ENCODE measurements around the gene FGF11.
"Not testable (repeated sequence)": the region's sequence is repeated elsewhere in the genome, so short reads cannot be mapped to it uniquely, and the experiment has no call there.

FGF11 gene

GRCh38 chr17:7462474-7463371, 23.4 kb downstream of the FGF11 start:
- no peak for DNase-seq

DNA sequence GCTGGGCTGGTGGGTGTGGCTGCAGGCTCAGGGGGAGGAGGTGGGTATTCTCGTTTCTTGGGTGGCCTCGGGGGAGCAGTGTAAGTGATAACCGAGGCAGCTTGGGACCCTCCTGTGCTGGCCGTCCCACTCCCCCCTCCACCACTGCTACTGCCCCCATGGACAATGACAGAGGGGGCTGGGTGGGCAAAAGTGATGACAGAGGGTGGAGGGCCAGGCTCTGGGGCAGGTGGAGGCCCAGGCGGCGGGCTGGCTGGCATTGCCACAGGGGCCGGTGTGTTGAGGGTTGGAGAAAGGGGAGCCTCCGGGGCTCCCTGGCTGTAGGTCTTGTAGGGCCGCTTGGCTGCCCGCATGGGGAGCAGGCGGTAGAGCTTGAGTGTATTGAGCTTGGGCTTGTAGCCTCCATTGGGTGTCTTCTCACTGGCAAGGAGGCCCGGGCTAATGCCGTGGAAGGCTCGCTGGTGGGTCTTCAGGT, 24.1 kb downstream of the FGF11 start:
- no peak for DNase-seq

DNA sequence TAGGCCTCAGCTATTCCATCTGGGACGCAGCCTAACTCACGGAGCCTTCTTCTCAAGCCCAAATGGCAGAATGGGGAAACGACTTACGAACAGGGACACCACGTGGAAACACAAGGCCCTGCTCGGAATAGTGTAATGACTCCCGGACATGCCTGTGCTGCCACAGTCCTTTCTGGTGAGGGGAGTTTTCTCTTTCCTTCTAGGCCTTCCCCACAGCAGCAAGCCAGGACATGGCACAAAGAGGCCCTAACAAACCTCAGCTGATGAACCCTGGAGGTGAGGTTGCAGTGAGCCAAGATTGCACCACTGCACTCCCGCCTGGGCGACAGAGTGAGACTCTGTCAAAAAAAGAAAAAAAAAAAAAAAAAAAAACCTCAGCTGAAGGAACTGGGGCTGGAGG, 24.8 kb downstream of the FGF11 start:
- DNase-seq, result no peak

GRCh38 chr17:7465597-7466275, 26.4 kb downstream of the FGF11 start:
- DNase-seq, result no peak

DNA sequence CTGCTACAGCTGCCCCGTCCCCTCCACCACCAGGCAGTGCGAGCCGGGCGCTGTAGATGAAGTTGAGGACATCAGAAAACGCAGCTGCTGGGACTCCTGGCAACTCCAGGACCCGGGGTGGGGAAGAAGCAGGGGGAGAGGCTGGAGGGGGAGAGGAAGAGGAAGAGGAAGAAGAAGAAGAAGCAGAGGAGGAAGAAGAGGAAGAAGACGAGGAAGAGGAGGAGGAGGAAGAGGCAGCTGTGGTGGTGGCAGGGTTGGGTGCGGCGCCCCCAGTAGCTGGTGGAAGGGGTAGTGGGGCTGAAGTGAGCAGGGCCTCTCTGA, 27.0 kb downstream of the FGF11 start:
- DNase-seq, result no peak

DNA sequence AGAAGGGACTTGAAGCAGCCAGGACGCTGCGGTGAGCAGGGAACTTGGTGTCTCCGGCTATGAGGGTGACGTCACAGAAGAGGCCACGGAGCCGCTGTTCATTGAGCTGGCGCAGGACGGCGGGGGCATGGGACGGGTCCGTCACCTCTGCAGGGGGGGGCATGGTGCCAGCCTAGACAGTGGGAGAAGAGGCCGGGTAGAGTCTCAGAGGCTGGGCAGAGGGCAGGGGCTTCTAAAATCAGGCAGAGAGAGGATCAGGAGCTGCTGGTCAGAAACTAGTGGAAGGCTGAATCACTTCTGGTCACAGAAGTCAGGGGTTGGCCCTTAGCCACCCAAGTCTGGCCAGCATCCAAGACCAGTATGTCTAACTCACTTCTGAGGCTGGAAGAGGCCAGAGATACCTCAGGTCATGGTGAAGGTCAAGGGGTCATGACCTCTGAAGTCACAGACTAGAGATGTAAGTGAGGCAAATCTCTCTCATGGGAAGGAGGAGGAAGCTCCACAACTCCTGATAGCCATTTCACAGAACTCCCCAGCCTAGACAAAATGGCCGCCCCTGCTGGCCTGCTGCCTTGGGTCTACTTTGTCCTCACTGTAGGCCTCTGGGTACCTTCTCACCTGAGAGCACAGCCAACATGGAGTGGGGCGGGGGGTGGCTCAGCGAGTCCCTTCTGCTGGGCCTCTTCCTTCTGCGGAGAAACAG, 27.5 kb downstream of the FGF11 start:
- DNase-seq, result no peak

DNA sequence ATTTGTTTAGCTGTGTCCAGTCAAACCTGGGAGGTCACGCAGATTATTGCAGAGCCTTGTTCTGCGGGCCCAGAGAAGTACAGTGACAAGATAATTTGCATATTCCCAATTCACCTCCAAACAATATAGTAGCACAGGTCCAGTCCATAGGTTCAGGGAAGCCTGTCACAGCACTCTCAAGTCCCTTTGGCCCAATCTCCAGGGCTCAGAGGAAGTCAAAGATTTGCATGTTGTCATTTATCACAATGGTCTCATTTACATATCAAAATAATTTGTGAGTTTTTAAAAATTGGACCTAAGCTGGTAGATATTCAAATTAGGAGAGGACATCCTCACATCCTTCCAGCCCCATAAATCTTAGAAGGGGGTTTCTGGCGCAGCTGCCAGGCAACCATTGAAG, 28.2 kb downstream of the FGF11 start:
- no peak for DNase-seq

GRCh38 chr17:7468290-7468689, 29.0 kb downstream of the FGF11 start:
- DNase-seq, result no peak

GRCh38 chr17:7468804-7469389, 29.6 kb downstream of the FGF11 start:
- no peak for DNase-seq

GRCh38 chr17:7469843-7470242, 30.5 kb downstream of the FGF11 start:
- not testable (repeated sequence) for DNase-seq

- not testable (repeated sequence) for DNase-seq
These were observed 31.2 kb downstream of the FGF11 start for GRCh38 chr17:7470457-7470973.

- no peak for DNase-seq
These were observed 32.4 kb downstream of the FGF11 start for GRCh38 chr17:7471729-7472128.

GRCh38 chr17:7474767-7475166, 35.5 kb downstream of the FGF11 start:
- not testable (repeated sequence) for DNase-seq

GRCh38 chr17:7475764-7476422, 36.6 kb downstream of the FGF11 start:
- no peak for DNase-seq

DNA sequence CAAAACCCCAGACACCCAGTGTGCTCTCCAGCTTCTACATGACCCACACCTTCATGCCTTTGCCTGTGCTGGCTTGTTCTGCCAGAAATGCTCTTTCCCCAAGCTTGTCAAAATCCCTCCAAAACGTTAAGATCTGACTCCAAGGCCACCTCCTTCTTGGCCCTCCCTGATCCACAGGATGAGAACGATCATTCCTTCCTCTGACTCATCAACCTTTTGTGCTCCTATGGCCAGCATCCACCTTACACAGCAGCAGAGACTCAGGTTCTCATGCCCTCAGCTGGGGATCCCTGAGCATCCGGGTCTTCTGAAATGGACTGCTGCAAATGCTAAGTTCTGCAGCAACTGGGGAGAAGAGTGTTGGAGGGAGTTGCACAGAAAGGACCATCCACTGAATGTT, 37.2 kb downstream of the FGF11 start:
- DNase-seq, result no peak

DNA sequence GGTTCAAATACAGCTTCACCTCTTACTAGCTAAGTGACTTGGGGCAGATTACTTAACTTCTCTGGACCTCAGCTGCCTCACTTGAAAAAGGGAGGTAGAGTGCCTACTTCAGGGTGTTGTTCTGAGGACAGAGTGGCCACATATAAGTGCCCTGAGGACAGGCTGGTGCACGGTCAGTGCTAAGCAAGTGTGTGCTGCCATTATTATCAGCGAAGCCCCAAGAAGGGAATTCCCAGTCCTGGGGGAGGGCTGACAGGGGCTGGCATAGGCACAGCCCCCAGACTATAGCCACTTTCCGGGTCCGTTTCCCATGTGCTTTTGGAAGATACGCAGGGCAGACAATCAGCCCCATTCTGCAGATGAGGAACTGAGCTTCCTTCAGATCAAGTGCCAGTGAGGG, 37.6 kb downstream of the FGF11 start:
- no peak for DNase-seq

- peak; percentile 83 for DNase-seq
These were observed 38.3 kb downstream of the FGF11 start for GRCh38 chr17:7477392-7478275.

DNA sequence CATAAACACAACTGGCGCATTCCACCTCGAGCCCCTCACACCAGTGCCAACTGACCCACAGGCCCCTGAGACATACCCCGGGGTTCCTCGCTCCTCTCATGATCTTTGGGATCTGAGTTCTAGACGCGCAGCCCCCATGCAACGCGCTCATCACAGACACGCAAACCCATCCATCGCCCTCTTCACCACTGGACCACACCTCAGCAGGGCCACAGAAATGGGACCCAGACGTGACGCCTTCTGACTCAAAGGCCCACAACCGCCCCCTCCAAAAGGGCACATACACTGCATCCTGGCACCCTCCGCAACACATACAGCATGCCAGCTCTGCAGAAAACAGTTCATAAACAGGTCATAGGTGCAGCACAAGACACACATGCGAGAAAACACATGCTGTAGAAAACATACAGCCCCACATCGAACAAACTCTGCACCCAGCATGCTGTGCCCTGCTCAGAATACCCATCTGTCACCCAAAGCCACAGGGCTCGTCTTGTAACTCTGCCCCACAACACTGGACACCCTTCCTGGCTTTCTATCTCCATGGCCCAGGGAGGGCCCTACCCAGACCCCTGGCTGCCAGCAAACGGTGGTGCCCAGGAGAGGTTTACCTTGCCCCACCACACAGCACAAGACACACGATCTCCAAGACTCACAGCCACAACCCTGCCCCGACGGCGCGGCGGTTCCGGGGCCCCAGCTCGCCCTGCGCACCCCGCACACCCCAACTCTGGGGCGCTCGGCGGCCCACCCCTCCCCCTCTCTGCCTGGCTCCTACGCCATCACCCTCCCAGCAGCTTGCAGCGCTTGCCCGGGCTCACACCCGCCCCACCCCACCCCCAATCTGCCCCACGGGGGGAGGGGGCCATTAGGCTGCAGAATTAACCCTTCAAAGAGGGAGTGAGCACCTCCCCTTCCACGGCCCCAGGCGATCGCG, 39.2 kb downstream of the FGF11 start:
- peak; percentile 50 for DNase-seq

- peak; percentile 63 for DNase-seq
These were observed 40.1 kb downstream of the FGF11 start, which contains the start of gene ZBTB4 for GRCh38 chr17:7479213-7480088. Gene ZBTB4, minus strand, starts transcription at chr17:7479631. Its CDS starts 12,830 bp downstream, at chr17:7466801.

Measured in fibroblast of skin of scalp (primary cell).